ENCODE results near the gene HTT.

Gene HTT

DNA sequence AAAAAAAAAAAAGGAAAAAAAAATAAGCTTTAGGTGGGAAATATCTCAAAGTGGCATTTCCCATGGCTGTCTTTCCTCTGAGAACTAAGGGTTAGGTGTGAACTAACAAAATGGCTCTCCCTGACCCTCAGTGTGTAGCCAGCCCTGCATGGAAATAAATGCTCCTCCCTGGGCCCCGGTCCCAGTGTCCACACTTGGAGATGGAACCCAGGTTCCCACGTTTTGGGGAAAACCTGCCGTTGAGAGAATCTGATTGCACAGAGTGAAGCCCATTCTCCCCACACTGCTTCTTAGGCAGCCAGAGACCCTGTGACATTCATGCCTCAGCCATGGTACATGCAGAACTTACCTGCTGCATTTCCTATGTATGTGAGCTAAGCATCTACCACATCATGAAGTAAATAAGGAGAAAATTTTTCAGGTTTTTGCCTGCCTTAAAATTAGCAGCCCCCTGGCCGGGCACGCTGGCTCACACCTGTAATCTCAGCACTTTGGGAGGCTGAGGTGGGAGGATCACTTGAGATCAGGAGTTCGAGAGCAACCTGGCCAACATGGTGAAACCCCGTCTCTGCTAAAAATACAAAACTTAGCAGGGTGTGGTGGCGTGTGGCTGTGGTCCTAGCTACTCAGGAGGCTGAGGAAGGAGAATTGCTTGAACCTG, 34.6 kb upstream of the HTT start:
- H3K4me3 ChIP-seq (replicated peaks in 1 of 2; ENCODE audit: low read depth in 2 of 2, low read length in 2 of 2): no peak overlapping the region
- DNase-seq (ENCODE audit: low read depth in 2 of 2): no peak
- TF ChIP-seq, protein P1, sequence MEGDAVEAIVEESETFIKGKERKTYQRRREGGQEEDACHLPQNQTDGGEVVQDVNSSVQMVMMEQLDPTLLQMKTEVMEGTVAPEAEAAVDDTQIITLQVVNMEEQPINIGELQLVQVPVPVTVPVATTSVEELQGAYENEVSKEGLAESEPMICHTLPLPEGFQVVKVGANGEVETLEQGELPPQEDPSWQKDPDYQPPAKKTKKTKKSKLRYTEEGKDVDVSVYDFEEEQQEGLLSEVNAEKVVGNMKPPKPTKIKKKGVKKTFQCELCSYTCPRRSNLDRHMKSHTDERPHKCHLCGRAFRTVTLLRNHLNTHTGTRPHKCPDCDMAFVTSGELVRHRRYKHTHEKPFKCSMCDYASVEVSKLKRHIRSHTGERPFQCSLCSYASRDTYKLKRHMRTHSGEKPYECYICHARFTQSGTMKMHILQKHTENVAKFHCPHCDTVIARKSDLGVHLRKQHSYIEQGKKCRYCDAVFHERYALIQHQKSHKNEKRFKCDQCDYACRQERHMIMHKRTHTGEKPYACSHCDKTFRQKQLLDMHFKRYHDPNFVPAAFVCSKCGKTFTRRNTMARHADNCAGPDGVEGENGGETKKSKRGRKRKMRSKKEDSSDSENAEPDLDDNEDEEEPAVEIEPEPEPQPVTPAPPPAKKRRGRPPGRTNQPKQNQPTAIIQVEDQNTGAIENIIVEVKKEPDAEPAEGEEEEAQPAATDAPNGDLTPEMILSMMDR (IDR thresholded peaks at IDR 0.05; ENCODE audit: low read depth, low read length): no peak

- peak overlapping the region in 1 of 2 donors; percentile 51 for H3K4me3 ChIP-seq (replicated peaks in 1 of 2; ENCODE audit: low read depth in 2 of 2, low read length in 2 of 2)
- TF ChIP-seq, protein P1 (IDR thresholded peaks at IDR 0.05; ENCODE audit: low read depth, low read length): no peak
- DNase-seq (ENCODE audit: low read depth in 2 of 2): no peak
These were observed 33.9 kb upstream of the HTT start for GRCh38 chr4:3040452-3041191.

DNA sequence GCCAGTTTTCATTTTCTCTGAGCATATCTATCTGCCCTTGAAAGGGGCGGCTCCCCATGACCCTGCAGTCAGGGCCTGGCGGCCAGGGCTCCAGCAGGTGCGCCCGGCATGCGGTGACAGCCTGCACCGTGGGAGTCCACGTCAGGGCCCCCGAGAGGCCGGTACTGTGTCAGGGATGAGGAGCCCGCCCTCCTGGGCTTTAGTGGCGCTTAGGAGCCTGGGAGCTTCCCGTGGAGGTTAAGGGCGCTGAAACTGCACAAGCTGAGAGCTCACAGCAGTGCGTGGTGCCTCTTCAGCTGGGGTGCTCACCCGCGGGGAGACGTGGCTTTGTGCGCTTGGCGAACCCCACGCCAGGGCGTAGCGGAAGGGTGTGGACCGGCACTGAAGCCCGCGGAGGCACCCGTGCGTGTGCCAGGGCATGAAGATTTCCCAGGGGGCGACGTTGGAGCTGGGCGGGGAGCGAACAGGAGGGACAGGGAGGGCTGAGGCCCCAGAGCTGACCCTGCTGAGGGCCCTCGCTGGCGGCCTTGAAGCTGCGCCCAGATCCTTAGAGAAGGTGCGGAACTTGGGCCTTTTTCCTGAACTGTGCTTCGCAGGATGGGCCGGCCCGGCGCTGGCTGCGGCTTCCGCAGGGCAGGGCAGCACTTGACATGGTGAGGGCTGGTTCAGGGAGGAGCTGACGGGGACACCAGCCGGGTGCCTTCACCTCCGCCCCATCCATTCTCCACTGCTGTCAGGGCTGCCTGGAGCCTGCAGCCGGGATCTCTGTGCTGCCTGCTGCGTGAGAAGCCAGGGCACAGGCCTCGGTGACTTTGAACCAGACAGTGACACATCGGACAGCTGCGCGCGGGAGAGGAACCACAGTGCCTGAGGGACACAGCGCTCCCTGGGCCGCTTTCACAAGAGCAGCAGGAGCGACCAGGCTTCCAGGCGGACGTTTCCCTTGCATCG, 33.0 kb upstream of the HTT start:
- DNase-seq (ENCODE audit: low read depth in 2 of 2): peak; percentile 16 to 70
- TF ChIP-seq, protein P1 (IDR thresholded peaks at IDR 0.05; ENCODE audit: low read depth, low read length): no peak
- H3K4me3 ChIP-seq (replicated peaks in 1 of 2; ENCODE audit: low read depth in 2 of 2, low read length in 2 of 2): peak overlapping the region; percentile 9 to 51

GRCh38 chr4:3042226-3042625, 32.3 kb upstream of the HTT start:
- H3K4me3 ChIP-seq (replicated peaks in 1 of 2; ENCODE audit: low read depth in 2 of 2, low read length in 2 of 2): peak overlapping the region in 1 of 2 donors; percentile 51
- DNase-seq (ENCODE audit: low read depth in 2 of 2): no peak
- TF ChIP-seq, protein P1 (IDR thresholded peaks at IDR 0.05; ENCODE audit: low read depth, low read length): no peak

- no peak for DNase-seq (ENCODE audit: low read depth in 2 of 2)
- no peak overlapping the region for H3K4me3 ChIP-seq (replicated peaks in 1 of 2; ENCODE audit: low read depth in 2 of 2, low read length in 2 of 2)
- TF ChIP-seq, protein P1 (IDR thresholded peaks at IDR 0.05; ENCODE audit: low read depth, low read length): no peak
These were observed 31.0 kb upstream of the HTT start for GRCh38 chr4:3043282-3044020.
